Esophagus (tissue), 2 donors: ENCODE measurements around the gene POLA1. TPM values are rescaled to one million over a fixed set of nuclear protein-coding genes. Genes with fewer than 3 reads are reported as not detected.

Experiments
- H3K27ac ChIP-seq, 2 donors: one replicate each; pipeline ENCODE4 v1.5.1; 2013; ENCODE audit warnings: low read depth in 2 of 2, mild to moderate bottlenecking in 2 of 2, inconsistent platforms in 1 of 2, low read length in 1 of 2, moderate library complexity in 1 of 2
- H3K27me3 ChIP-seq, 2 donors: one replicate each; pipeline ENCODE4 v1.6.1; 2013; ENCODE audit warnings: low read length in 2 of 2, control low read depth in 1 of 2, mild to moderate bottlenecking in 1 of 2; ENCODE audit not compliant: insufficient read depth in 2 of 2, control insufficient read depth in 1 of 2
- H3K36me3 ChIP-seq, 2 donors: one replicate each; pipeline ENCODE4 v1.6.1; 2013; ENCODE audit warnings: low read length in 1 of 2; ENCODE audit not compliant: control insufficient read depth in 2 of 2, insufficient read depth in 2 of 2
- H3K4me1 ChIP-seq, 2 donors: one replicate each; pipeline ENCODE4 v1.6.1; 2013; ENCODE audit warnings: low read length in 1 of 2; ENCODE audit not compliant: control insufficient read depth in 2 of 2, insufficient read depth in 2 of 2
- H3K4me3 ChIP-seq, 2 donors: one replicate each; pipeline ENCODE4 v1.5.1; 2013; ENCODE audit warnings: low read length in 2 of 2, mild to moderate bottlenecking in 2 of 2, low read depth in 1 of 2, moderate library complexity in 1 of 2
- H3K9me3 ChIP-seq, 2 donors: one replicate each; pipeline ENCODE4 v1.6.1; 2013; ENCODE audit warnings: mild to moderate bottlenecking in 2 of 2, low read depth in 1 of 2, low read length in 1 of 2, moderate library complexity in 1 of 2; ENCODE audit not compliant: control insufficient read depth in 2 of 2, insufficient read depth in 1 of 2
- WGBS, 2 donors: extraction: QIAGEN DNeasy Blood & Tissue Kit; methylation state at CpG; one replicate each; pipeline ENCODE4 v1.1.7; 2013; 5-methylcytosine and 5-hydroxymethylcytosine counted together
- polyA plus RNA-seq, 2 donors: library from polyadenylated mRNA; stranded (reverse); fragments of 200-250 nt; gene quantifications; one replicate each; pipeline ENCODE4 v1.2.3, GENCODE V29; 2013
- donor health status: healthy with polysubstance abuse.
- donor health status: Bipolar disorder and iron deficiency.

Gene POLA1
- polyA plus RNA-seq, 2 donors: 2.8 to 4.5 TPM

- Histone ChIP-seq H3K9me3 (peaks cover 3 to 4% of the 10 kb centered on the region in 2 donors), H3K36me3 (no peaks in the 10 kb centered on the region), H3K27me3 (peaks cover 4 to 20% of the 10 kb centered on the region in 2 donors), H3K27ac (no peak overlapping the region), H3K4me1 (peaks cover 0 to 2% of the 10 kb centered on the region in 2 donors), H3K4me3 (no peak overlapping the region)
- WGBS, 2 donors: 3 to 13% methylated on average over 25 to 27 of the region's 27 CpGs
Observed at GRCh38 chrX:25020391-25020904, 326.7 kb downstream of the POLA1 start.

GRCh38 chrX:25020905-25021449, 327.3 kb downstream of the POLA1 start:
- Histone ChIP-seq H3K4me3 (no peak overlapping the region), H3K4me1 (peaks cover 0 to 2% of the 10 kb centered on the region in 2 donors), H3K27ac (no peak overlapping the region), H3K9me3 (peaks cover 3 to 4% of the 10 kb centered on the region in 2 donors), H3K27me3 (peaks cover 7 to 16% of the 10 kb centered on the region in 2 donors), H3K36me3 (no peaks in the 10 kb centered on the region)
- 3 to 16% methylated on average over 28 to 35 of the region's 35 CpGs for WGBS, 2 donors

- Histone ChIP-seq H3K4me3 (no peak overlapping the region), H3K27ac (no peak overlapping the region), H3K27me3 (peaks cover 7 to 8% of the 10 kb centered on the region in 2 donors), H3K9me3 (peaks cover 0 to 3% of the 10 kb centered on the region in 2 donors), H3K36me3 (no peaks in the 10 kb centered on the region), H3K4me1 (peaks cover 0 to 2% of the 10 kb centered on the region in 2 donors)
- 8 to 22% methylated on average over 40 to 59 of the region's 59 CpGs for WGBS, 2 donors
Observed at GRCh38 chrX:25022499-25023325, 329.0 kb downstream of the POLA1 start.

GRCh38 chrX:25023908-25024307, 330.2 kb downstream of the POLA1 start:
- WGBS, 2 donors: 25 to 33% methylated on average over 1 of the region's 1 CpG
- Histone ChIP-seq H3K27me3 (peaks cover 7 to 8% of the 10 kb centered on the region in 2 donors), H3K27ac (no peak overlapping the region), H3K4me1 (peaks cover 0 to 2% of the 10 kb centered on the region in 2 donors), H3K9me3 (peaks cover 0 to 3% of the 10 kb centered on the region in 2 donors), H3K4me3 (no peak overlapping the region), H3K36me3 (no peaks in the 10 kb centered on the region)

- H3K4me3 ChIP-seq: no peak overlapping the region
- H3K9me3 ChIP-seq: peaks cover 0 to 3% of the 10 kb centered on the region in 2 donors
- WGBS, 2 donors: 46 to 67% methylated on average over 2 of the region's 2 CpGs
- no peak overlapping the region for H3K27ac ChIP-seq
- peaks cover 0 to 2% of the 10 kb centered on the region in 2 donors for H3K4me1 ChIP-seq
- peaks cover 7 to 8% of the 10 kb centered on the region in 2 donors for H3K27me3 ChIP-seq
- H3K36me3 ChIP-seq: no peaks in the 10 kb centered on the region
Observed at GRCh38 chrX:25025615-25026014, 331.9 kb downstream of the POLA1 start.

- Histone ChIP-seq H3K4me3 (no peak overlapping the region), H3K9me3 (peaks cover 0 to 3% of the 10 kb centered on the region in 2 donors), H3K4me1 (peaks cover 0 to 2% of the 10 kb centered on the region in 2 donors), H3K36me3 (no peaks in the 10 kb centered on the region), H3K27ac (no peak overlapping the region), H3K27me3 (peaks cover 2 to 7% of the 10 kb centered on the region in 2 donors)
- 45 to 50% methylated on average over 6 of the region's 6 CpGs for WGBS, 2 donors
Observed at GRCh38 chrX:25026576-25026975, 332.9 kb downstream of the POLA1 start.

- no peaks in the 10 kb centered on the region for H3K4me1 ChIP-seq
- 47 to 65% methylated on average over 7 of the region's 7 CpGs for WGBS, 2 donors
- H3K36me3 ChIP-seq: no peaks in the 10 kb centered on the region
Observed at GRCh38 chrX:25028726-25029125, 335.0 kb downstream of the POLA1 start.

GRCh38 chrX:25029288-25029825, 335.6 kb downstream of the POLA1 start:
- Histone ChIP-seq H3K9me3 (no peaks in the 10 kb centered on the region), H3K27me3 (peaks cover 2 to 3% of the 10 kb centered on the region in 2 donors), H3K27ac (no peak overlapping the region), H3K4me3 (no peak overlapping the region), H3K4me1 (no peaks in the 10 kb centered on the region), H3K36me3 (no peaks in the 10 kb centered on the region)
- WGBS, 2 donors: 84 to 95% methylated on average over 16 of the region's 16 CpGs

More at GRCh38 chrX:25028726-25029125, 335.0 kb downstream of the POLA1 start:
- Histone ChIP-seq H3K27ac (no peak overlapping the region), H3K4me3 (no peak overlapping the region), H3K9me3 (no peaks in the 10 kb centered on the region), H3K27me3 (peaks cover 2 to 4% of the 10 kb centered on the region in 2 donors)

GRCh38 chrX:25034889-25035288, 341.2 kb downstream of the POLA1 start:
- Histone ChIP-seq H3K9me3 (peaks cover 0 to 6% of the 10 kb centered on the region in 2 donors), H3K27me3 (peaks cover 0 to 6% of the 10 kb centered on the region in 2 donors), H3K4me3 (no peak overlapping the region), H3K4me1 (no peaks in the 10 kb centered on the region), H3K36me3 (no peaks in the 10 kb centered on the region), H3K27ac (no peak overlapping the region)
- WGBS, 2 donors: 81 to 82% methylated on average over 3 of the region's 3 CpGs
